HG03469 (cell line): ENCODE measurements around the gene DLK1.

Experiments used
- ATAC-seq: cut with Tn5 transposase; IDR thresholded peaks from one replicate; pipeline ENCODE4 v1.9.1; 2021; ENCODE audit warnings: mild to moderate bottlenecking, moderate library complexity, moderate number of reproducible peaks; ENCODE audit not compliant: unreplicated experiment

Gene DLK1

GRCh38 chr14:100731846-100732765 is 5.4 kb downstream of the DLK1 start:
- ATAC-seq = no peak

- no peak for ATAC-seq
Observed at GRCh38 chr14:100732766-100733100, 6.0 kb downstream of the DLK1 start.

- ATAC-seq = no peak
Observed at GRCh38 chr14:100733152-100733850, 6.6 kb downstream of the DLK1 start.

GRCh38 chr14:100734031-100734990 is 7.6 kb downstream of the DLK1 start:
- ATAC-seq = no peak

GRCh38 chr14:100735271-100735670 is 8.6 kb downstream of the DLK1 start:
- ATAC-seq = no peak

GRCh38 chr14:100736269-100737180 is 9.8 kb downstream of the DLK1 start:
- no peak for ATAC-seq

GRCh38 chr14:100737526-100737925 is 10.8 kb downstream of the DLK1 start:
- ATAC-seq = no peak

GRCh38 chr14:100738269-100738691 is 11.6 kb downstream of the DLK1 start:
- ATAC-seq = no peak

- no peak for ATAC-seq
Observed at GRCh38 chr14:100738704-100739131, 12.0 kb downstream of the DLK1 start.

GRCh38 chr14:100739306-100739705 is 12.6 kb downstream of the DLK1 start:
- ATAC-seq = no peak

GRCh38 chr14:100740196-100740825 is 13.6 kb downstream of the DLK1 start:
- ATAC-seq = no peak

- ATAC-seq = no peak
Observed at GRCh38 chr14:100740929-100741328, 14.2 kb downstream of the DLK1 start.

- ATAC-seq = no peak
Observed at GRCh38 chr14:100741966-100742365, 15.3 kb downstream of the DLK1 start.

- ATAC-seq = no peak
Observed at GRCh38 chr14:100746326-100746725, 19.6 kb downstream of the DLK1 start.

GRCh38 chr14:100747021-100747586 is 20.4 kb downstream of the DLK1 start:
- no peak for ATAC-seq

- no peak for ATAC-seq
Observed at GRCh38 chr14:100747736-100748135, 21.0 kb downstream of the DLK1 start.

- ATAC-seq = no peak
Observed at GRCh38 chr14:100748403-100748802, 21.7 kb downstream of the DLK1 start.

- no peak for ATAC-seq
Observed at GRCh38 chr14:100748944-100749343, 22.3 kb downstream of the DLK1 start.

- ATAC-seq = no peak
Observed at GRCh38 chr14:100749967-100750597, 23.4 kb downstream of the DLK1 start.
